Heart right ventricle (tissue), 16 donors: ENCODE data around the gene SPATA46. TPM values are rescaled to one million over a fixed set of nuclear protein-coding genes. Genes with fewer than 3 reads are reported as not detected.

Source experiments
- ATAC-seq, 8 donors: fragments of 200-7000 bp; cut with Tn5 transposase; one replicate each; pipeline ENCODE4 v1.9.1; 2020; ENCODE audit warnings: mild to moderate bottlenecking in 8 of 8, moderate library complexity in 8 of 8, moderate number of reproducible peaks in 1 of 8
- DNase-seq, 2 donors: peaks; one replicate each; pipeline ENCODE4 v3.0.0-alpha.2; 2020
- H3K27ac ChIP-seq, 10 donors: fragments of 200-600 bp; sonication (generic) in 2 of 10; one replicate each; pipeline versions ENCODE4 v1.5.0 to v1.8.0; 2020 to 2022; ENCODE audit warnings: mild to moderate bottlenecking in 3 of 10
- H3K27me3 ChIP-seq, 7 donors: fragments of 200-600 bp; one replicate each; pipeline ENCODE4 v1.8.0; 2021 to 2022; ENCODE audit warnings: mild to moderate bottlenecking in 2 of 7
- H3K36me3 ChIP-seq, 9 donors: fragments of 200-600 bp; sonication (generic) in 1 of 9; one replicate each; pipeline versions ENCODE4 v1.5.0 to v1.8.0; 2020 to 2022; ENCODE audit warnings: mild to moderate bottlenecking in 2 of 9
- H3K4me1 ChIP-seq, 9 donors: fragments of 200-600 bp; sonication (generic) in 1 of 9; one replicate each; pipeline versions ENCODE4 v1.5.0 to v1.8.0; 2020 to 2022; ENCODE audit warnings: mild to moderate bottlenecking in 4 of 9
- H3K4me3 ChIP-seq, 10 donors: fragments of 200-600 bp; sonication (generic) in 2 of 10; one replicate each; pipeline versions ENCODE4 v1.5.0 to v1.8.0; 2020 to 2022; ENCODE audit warnings: mild to moderate bottlenecking in 7 of 10, moderate library complexity in 2 of 10
- H3K9me3 ChIP-seq, 11 donors: fragments of 200-600 bp in 10 of 11; sonication (generic) in 2 of 11; one replicate each; pipeline versions ENCODE4 v1.5.0 to v1.8.0; 2013 to 2022; ENCODE audit warnings: mild to moderate bottlenecking in 2 of 11, control low read depth in 1 of 11, moderate library complexity in 1 of 11
- CTCF ChIP-seq, 9 donors: fragments of 200-600 bp; sonication (generic) in 2 of 9; IDR thresholded peaks; one replicate each; pipeline versions ENCODE4 v1.5.0 to v1.8.0; 2021 to 2022; ENCODE audit warnings: antibody characterized with exemption in 9 of 9, mild to moderate bottlenecking in 5 of 9, moderate library complexity in 1 of 9
- WGBS, 2 donors: extraction: QIAGEN DNeasy Blood & Tissue Kit; methylation state at CpG; one replicate each; pipeline ENCODE4 v1.1.7; 2013; ENCODE audit warnings: inconsistent platforms in 1 of 2; 5-methylcytosine and 5-hydroxymethylcytosine counted together
- intact Hi-C, 10 donors: fragments of 100-400 bp; cut with DNase I; formaldehyde crosslinking; loops; one replicate each; pipeline versions ENCODE4 v1.11.1 to v1.14.2; 2022
- polyA plus RNA-seq, 2 donors: library from polyadenylated mRNA; stranded (reverse); fragments of 200-250 nt; gene quantifications; one replicate each; pipeline ENCODE4 v1.2.3, GENCODE V29; 2013
- total RNA-seq, 10 donors: library from RNA; stranded (reverse); fragmentation: NEBNext Ultra II Directional in 3 of 10; extraction: Animal tissue kit (Norgen Biotek cat#: 25700) in 3 of 10; gene quantifications; one replicate each; pipeline versions ENCODE4 v1.2.1 to v1.2.4, GENCODE V29; 2021 to 2023
- donor health status: Arrhythmogenic right ventricular cardiomyopathy.
- donor health status: ischemic (EF 13 %, LVEDD 7.1; RV severe dilation, severe dysfunction).
- donor health status: healthy with polysubstance abuse.
- donor health status: DM: no; HTN: yes; CAD: no.
- donor health status: DM: no; HTN: no; CAD: no.
- donor health status: ischemic (EF 25% LVEDD 6.9; RV normal size, moderate dysfunction).
- donor health status: ischemic (EF 25% LVEDD 5.7; RV mildly dilated, moderate dysfunction).
- donor health status: healthy.
- donor health status: DM: yes; HTN: yes; CAD: no.
- donor health status: Ischemic cardiomyopathy.
- donor health status: ischemic (EF 35%, LVEDD 5.7; RV mildly dilated, moderate dysfunction).
- donor health status: nonischemic (EF 11% LVEDD 7.7; RV severe dilation, severe dysfunction).
- donor health status: DM: yes; HTN: yes; CAD: no.
- donor health status: PGD.
- donor health status: ischemic (EF 29% LVEDD 5.4; RV normal size, mild dysfunction).
- donor health status: nonischemic (EF 23%, LVEDD 6.1; RV moderate dilation, normal function).

The SPATA46 gene
- total and polyA plus RNA-seq, 12 donors, result not detected

GRCh38 chr1:162397943-162398560 lies 21.4 kb upstream of the SPATA46 start:
- Histone ChIP-seq H3K4me1 (no peaks in the 10 kb centered on the region), H3K36me3 (no peaks in the 10 kb centered on the region), H3K4me3 (no peak overlapping the region), H3K27ac (no peak overlapping the region), H3K9me3 (no peaks in the 10 kb centered on the region), H3K27me3 (peaks cover 3 to 35% (median 25%) of the 10 kb centered on the region in 7 donors)
- DNase-seq (no peak), ATAC-seq (no peak)
- intact Hi-C loops, result loop anchor here in 1 of 10 donors (10.0 kb wide), 1 partner anchor 113 kb away; no protein-coding TSS in a partner anchor
- 42 to 60% methylated on average over 3 of the region's 3 CpGs for WGBS, 2 donors
- no peak for TF ChIP-seq CTCF (IDR thresholded peaks at IDR 0.05)

- Histone ChIP-seq H3K27ac (no peak overlapping the region), H3K36me3 (no peaks in the 10 kb centered on the region), H3K9me3 (no peaks in the 10 kb centered on the region), H3K4me1 (peaks cover 0 to under 1% (median 0%) of the 10 kb centered on the region in 9 donors), H3K4me3 (no peak overlapping the region), H3K27me3 (peaks cover 3 to 34% (median 25%) of the 10 kb centered on the region in 7 donors)
- ATAC-seq (peak in 1 of 8 donors; percentile 41), DNase-seq (no peak)
- WGBS, 2 donors, result 75 to 83% methylated on average over 3 of the region's 3 CpGs
- no peak for TF ChIP-seq CTCF (IDR thresholded peaks at IDR 0.05)
- intact Hi-C loops, result loop anchor here in 1 of 10 donors (10.0 kb wide), 1 partner anchor 112 kb away; no protein-coding TSS in a partner anchor
These were observed 20.4 kb upstream of the SPATA46 start for GRCh38 chr1:162397039-162397448.

DNA sequence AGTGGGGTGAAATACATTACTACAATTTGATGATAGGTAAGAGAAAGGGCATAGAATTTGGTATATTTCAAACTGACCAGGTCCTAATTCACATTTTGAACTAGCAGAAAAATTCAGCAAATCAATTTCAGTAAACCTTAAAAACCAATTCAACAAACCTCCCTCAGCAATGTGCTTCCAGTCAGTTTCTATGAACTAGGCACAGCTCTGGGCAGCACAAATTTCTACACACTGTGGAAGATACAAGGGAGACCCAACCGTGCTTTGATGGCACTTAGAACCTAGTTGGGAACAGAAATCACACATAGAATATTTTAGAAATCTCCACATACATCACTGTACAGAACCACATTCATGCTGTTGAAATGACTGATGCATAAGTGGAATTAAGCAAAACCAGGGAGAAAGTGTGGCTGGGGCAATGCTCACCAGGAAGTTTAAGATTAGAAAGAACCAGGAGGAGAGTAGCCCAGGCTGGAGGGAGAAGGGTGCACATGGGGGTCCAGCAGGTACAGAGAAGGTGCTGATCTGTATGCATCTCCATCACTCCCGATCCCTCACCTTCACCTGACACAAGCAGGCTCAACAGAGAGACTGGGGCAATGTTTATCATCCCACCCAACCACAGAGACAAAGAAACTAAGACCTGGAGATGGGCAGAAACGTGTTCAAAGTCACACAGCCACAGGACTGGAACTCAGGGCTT lies 19.7 kb upstream of the SPATA46 start:
- Histone ChIP-seq H3K36me3 (no peaks in the 10 kb centered on the region), H3K4me3 (no peak overlapping the region), H3K27ac (no peak overlapping the region), H3K9me3 (no peaks in the 10 kb centered on the region), H3K27me3 (peaks cover 3 to 34% (median 25%) of the 10 kb centered on the region in 7 donors), H3K4me1 (peaks cover 0 to 5% (median 0%) of the 10 kb centered on the region in 9 donors)
- DNase-seq (no peak), ATAC-seq (no peak)
- 89 to 95% methylated on average over 3 of the region's 3 CpGs for WGBS, 2 donors
- intact Hi-C loops, result loop anchor here in 1 of 10 donors (10.0 kb wide), 1 partner anchor 112 kb away; no protein-coding TSS in a partner anchor
- TF ChIP-seq CTCF (IDR thresholded peaks at IDR 0.05), result no peak

DNA sequence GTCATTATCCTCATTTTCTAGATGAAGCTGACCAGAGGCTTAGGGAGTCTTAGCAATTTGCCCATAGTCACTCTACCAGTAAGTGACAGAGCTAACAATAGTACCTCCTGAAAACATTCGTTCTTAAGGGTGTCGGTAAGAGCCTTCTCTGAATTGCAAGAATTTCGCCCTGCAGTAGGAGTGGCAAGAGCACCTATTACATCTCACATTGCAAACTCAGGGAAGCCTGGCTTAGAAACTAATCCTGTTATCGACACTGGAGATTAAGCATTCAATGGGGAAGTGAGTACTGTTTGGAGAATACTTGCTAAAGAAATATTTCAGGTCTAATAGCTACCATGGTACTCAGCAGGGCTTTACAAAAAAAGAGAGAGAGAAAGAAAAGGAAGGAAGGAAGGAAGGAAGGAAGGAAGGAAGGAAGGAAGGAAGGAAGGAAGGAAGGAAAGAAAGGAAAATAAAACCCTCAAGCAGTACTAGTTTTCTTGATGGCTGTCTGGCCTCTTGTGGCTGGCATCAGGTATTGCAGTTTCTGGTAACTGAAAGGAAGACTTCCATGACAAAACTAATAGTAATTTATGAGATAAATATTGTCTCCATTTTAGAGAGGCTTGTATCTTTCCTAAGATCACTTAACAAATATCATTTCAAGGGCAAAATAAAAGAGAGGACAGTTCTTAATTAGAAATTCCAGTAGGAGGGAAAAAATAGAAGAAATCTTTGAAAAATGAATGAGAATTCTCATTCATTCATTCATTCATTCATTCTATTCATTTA lies 15.3 kb upstream of the SPATA46 start:
- peak in 1 of 8 donors; percentile 53 for ATAC-seq
- Histone ChIP-seq H3K27me3 (peaks cover 3 to 23% (median 6%) of the 10 kb centered on the region in 7 donors), H3K27ac (no peak overlapping the region), H3K4me3 (no peak overlapping the region), H3K9me3 (no peaks in the 10 kb centered on the region), H3K4me1 (peaks cover 0 to 5% (median 0%) of the 10 kb centered on the region in 9 donors), H3K36me3 (no peaks in the 10 kb centered on the region)
- 26 to 47% methylated on average over 4 of the region's 4 CpGs for WGBS, 2 donors
- no peak for DNase-seq
- peak; percentile 52 to 87 (median 78) for TF ChIP-seq CTCF (IDR thresholded peaks at IDR 0.05)
- intact Hi-C loops, result loop anchor here in 8 of 10 donors (1.0 to 10.0 kb wide), 8 partner anchors 107 to 600 kb away; no protein-coding TSS in a partner anchor
